Testis (tissue), 3 donors: ENCODE data around the gene VAMP5. TPM values are rescaled to one million over a fixed set of nuclear protein-coding genes. Genes with fewer than 3 reads are reported as not detected.

Experiments
- DNase-seq: peaks from one replicate; pipeline ENCODE4 v3.0.0-alpha.2; 2019
- H3K27ac ChIP-seq, 2 donors: fragments of 200-600 bp; sonication (generic); one replicate each; pipeline ENCODE4 v1.5.1; 2019
- H3K27me3 ChIP-seq: fragments of 200-600 bp; sonication (generic); one replicate; pipeline ENCODE4 v1.5.1; 2019
- H3K36me3 ChIP-seq: fragments of 200-600 bp; sonication (generic); one replicate; pipeline ENCODE4 v1.5.1; 2017; ENCODE audit warnings: low read depth; ENCODE audit errors: missing control alignments
- H3K4me1 ChIP-seq: fragments of 200-600 bp; sonication (generic); one replicate; pipeline ENCODE4 v1.5.1; 2019
- H3K4me3 ChIP-seq, 2 donors: fragments of 200-600 bp; sonication (generic); one replicate each; pipeline ENCODE4 v1.5.1; 2017 to 2019
- H3K9me3 ChIP-seq: fragments of 200-600 bp; sonication (generic); one replicate; pipeline ENCODE4 v1.5.1; 2017
- CTCF ChIP-seq, 3 experiments: fragments of 450-650 bp in 2 of 3; fragments of 200-600 bp in 1 of 3; sonication (generic) in 1 of 3; IDR thresholded peaks; one replicate each; pipeline ENCODE4 v1.5.1; 2016 to 2019; ENCODE audit warnings: antibody characterized with exemption in 3 of 3, mild to moderate bottlenecking in 2 of 3, moderate library complexity in 1 of 3
- POLR2A ChIP-seq: fragments of 450-650 bp; IDR thresholded peaks from one replicate; pipeline ENCODE4 v1.6.1; 2017; ENCODE audit warnings: antibody characterized with exemption, mild to moderate bottlenecking, moderate library complexity
- WGBS, 2 donors: methylation state at CpG; one replicate each; pipeline ENCODE4 v1.1.5; 2018; 5-methylcytosine and 5-hydroxymethylcytosine counted together
- intact Hi-C: fragments of 100-400 bp; cut with DNase I; formaldehyde crosslinking; loops from one replicate; pipeline ENCODE4 v1.15.1; 2023; ENCODE audit warnings: low total_unique reads
- polyA plus RNA-seq: library from polyadenylated mRNA; stranded (reverse); fragments of 350-450 nt; fragmentation: Illumina TruSeq; extraction: RNeasy Lipid Tissue Mini Kit (QIAGEN cat#74804); gene quantifications from one replicate; pipeline ENCODE4 v1.2.3, GENCODE V29; 2014; ENCODE audit warnings: low read depth, low replicate concordance; ENCODE audit not compliant: insufficient read depth
- total RNA-seq, 2 donors: library from RNA; depleted of rRNA; stranded (reverse); fragments of >200 nt; gene quantifications; one replicate each; pipeline ENCODE4 v1.2.3, GENCODE V29; 2016

The VAMP5 gene
- total and polyA plus RNA-seq, 3 donors from 2014 or later = 4.9 to 36.8 (median 17.5) TPM

DNA sequence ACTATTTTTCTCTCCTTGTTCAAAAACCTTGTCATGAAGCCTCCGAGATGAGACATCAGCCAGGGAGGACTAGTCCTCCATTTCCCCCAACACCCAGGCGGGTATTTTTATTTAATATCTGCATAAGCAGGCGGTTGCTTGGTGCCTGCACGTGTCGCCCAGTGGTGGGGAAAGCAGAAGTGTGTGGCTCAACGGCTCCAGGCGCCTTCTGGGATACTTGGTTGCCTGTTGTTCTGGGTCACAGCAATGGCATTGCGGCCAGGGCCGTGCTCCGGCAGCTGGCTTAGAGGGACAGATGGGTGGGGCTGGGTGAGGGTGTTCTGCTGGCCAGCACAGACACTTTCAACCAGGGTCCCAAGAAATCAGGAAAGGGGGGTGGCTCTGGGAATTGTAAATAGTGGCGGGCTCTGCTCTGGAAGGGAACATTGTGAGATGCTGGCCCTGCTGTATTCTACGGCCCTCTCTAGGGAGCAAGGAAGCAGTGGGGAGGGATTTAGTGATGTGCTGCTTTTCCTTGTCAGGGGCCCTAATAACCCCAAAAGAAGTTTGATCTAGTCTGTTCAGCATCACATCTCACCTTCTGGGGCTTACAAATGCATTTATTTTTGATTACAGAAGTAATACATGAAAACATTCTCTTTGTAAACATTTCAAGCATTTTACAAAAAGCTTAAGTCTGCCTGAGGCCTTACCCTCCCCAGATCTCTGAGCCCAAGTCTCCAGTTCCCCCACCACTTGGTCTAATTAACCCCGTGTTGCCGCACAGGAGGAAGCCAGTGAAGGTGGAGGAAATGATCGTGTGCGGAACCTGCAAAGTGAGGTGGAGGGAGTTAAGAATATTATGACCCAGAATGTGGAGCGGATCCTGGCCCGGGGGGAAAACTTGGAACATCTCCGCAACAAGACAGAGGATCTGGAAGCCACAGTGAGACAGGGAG is 5.7 kb upstream of the VAMP5 start:
- peak; percentile 41 for DNase-seq
- Histone ChIP-seq H3K36me3 (no peaks in the 10 kb centered on the region), H3K4me1 (peaks cover 26% of the 10 kb centered on the region), H3K9me3 (no peaks in the 10 kb centered on the region), H3K27ac (peak overlapping the region; percentile 19 to 59), H3K27me3 (no peaks in the 10 kb centered on the region), H3K4me3 (no peak overlapping the region)
- WGBS, 2 donors = 55 to 62% methylated on average over 19 of the region's 19 CpGs
- no peak for TF ChIP-seq POLR2A
- TF ChIP-seq CTCF (IDR thresholded peaks at IDR 0.05) = no peak
- intact Hi-C loops = no loop called here

DNA sequence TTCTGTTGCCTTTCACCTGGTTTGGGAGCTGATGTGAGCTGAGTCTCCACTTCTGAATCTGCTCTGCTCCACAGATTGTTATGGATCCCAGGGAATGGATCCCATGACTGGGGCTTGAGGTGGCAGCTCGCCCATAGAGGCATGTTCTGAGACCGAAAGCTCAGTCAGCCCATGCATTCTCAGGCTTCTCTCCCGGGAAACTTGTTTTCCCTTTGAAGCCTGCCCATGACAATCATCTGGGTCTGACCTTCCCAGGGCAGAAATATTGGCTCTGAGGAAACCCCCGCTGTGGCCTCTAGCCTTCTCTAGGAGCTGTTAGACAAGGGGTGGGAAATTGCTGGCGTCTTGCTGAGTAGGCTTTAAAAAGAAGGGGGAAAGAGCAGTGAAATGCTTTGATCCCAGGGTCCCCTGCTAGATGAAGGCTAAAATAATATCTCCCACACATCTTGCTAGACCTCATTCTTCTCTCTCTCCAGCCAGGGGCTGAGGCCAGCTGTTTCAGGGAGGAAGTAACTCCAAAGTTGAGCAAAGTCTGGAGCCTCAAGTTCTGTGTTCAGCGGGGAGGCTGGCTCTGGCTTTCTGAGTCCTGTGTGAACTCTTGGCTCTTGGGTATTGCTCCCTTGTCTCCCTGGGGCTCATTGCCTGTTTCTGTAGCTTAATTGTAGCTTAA is 4.8 kb upstream of the VAMP5 start:
- no peak for TF ChIP-seq POLR2A
- no peak for TF ChIP-seq CTCF (IDR thresholded peaks at IDR 0.05)
- Histone ChIP-seq H3K4me1 (peaks cover 32% of the 10 kb centered on the region), H3K27me3 (no peaks in the 10 kb centered on the region), H3K9me3 (no peaks in the 10 kb centered on the region), H3K27ac (peak overlapping the region; percentile 1 to 59), H3K4me3 (no peak overlapping the region), H3K36me3 (no peaks in the 10 kb centered on the region)
- intact Hi-C loops = no loop called here
- WGBS, 2 donors = 29 to 46% methylated on average over 6 of the region's 6 CpGs
- DNase-seq = no peak

DNA sequence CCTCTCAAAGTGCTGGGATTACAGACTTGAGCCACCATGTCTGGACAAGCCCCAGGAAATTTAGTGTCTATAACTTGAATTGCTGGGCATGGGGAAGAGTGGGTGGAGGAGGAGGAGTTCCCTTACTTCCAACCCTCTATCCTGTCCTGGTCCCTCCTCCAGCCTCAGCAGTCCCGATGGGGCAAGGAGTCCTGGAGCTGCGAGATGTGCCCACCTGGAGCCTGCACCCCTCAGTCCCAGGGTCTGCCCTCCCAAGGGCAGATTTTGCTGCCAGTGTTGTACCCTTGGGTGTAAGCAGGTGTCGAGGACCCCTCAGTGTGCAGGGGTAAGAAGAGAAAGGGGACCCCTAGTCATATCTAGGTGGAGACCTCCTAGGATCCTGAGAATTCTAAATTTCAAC is 4.0 kb upstream of the VAMP5 start:
- intact Hi-C loops = no loop called here
- no peaks in the 10 kb centered on the region for H3K9me3 ChIP-seq
- no peak for TF ChIP-seq CTCF (IDR thresholded peaks at IDR 0.05)
- TF ChIP-seq POLR2A = no peak
- H3K36me3 ChIP-seq = no peaks in the 10 kb centered on the region
- no peaks in the 10 kb centered on the region for H3K27me3 ChIP-seq
- 64 to 82% methylated on average over 3 of the region's 3 CpGs for WGBS, 2 donors
- DNase-seq = no peak
- no peak overlapping the region for H3K4me3 ChIP-seq
- H3K4me1 ChIP-seq = peaks cover 40% of the 10 kb centered on the region
- H3K27ac ChIP-seq = peak overlapping the region in 1 of 2 donors; percentile 59

DNA sequence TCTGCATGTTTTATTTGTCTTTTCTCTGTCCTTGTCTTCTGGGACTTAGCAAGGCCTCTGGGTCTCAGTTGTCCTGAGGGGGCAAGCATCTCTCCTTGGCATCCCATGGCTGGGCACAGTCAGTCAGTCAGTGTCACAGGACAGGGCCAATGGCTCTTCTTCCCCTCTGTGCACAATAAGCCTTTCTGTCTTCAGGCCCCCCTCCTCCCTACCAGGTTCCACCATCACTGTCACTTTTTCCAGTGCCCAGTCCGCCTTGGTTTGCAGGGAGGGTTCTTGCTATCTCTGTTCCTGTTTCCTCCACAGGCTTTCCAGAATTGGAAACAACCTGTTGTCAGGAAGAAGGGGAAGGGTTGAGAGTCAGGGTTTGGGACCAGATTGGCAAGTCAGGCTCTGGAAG is 1.7 kb upstream of the VAMP5 start:
- no peak for DNase-seq
- no peak overlapping the region for H3K4me3 ChIP-seq
- H3K27ac ChIP-seq = no peak overlapping the region
- H3K36me3 ChIP-seq = no peaks in the 10 kb centered on the region
- no peaks in the 10 kb centered on the region for H3K9me3 ChIP-seq
- no peaks in the 10 kb centered on the region for H3K27me3 ChIP-seq
- intact Hi-C loops = no loop called here
- TF ChIP-seq CTCF (IDR thresholded peaks at IDR 0.05) = no peak
- peaks cover 44% of the 10 kb centered on the region for H3K4me1 ChIP-seq
- 66 to 77% methylated on average over 1 of the region's 1 CpG for WGBS, 2 donors
